Transverse colon (tissue), 4 donors: ENCODE results near the gene SPATA6L. TPM values are rescaled to one million over a fixed set of nuclear protein-coding genes. Genes with fewer than 3 reads are reported as not detected.

Experiments used
- DNase-seq: peaks from one replicate; pipeline ENCODE4 v3.0.0-alpha.2; 2019
- H3K27ac ChIP-seq, 4 donors: fragments of 200-600 bp; sonication (generic); 2 replicates each; pipeline ENCODE4 v1.5.1; 2016 to 2018; ENCODE audit warnings: inconsistent platforms in 4 of 4
- H3K27me3 ChIP-seq: fragments of 200-600 bp; sonication (generic); 2 replicates; pipeline ENCODE4 v1.5.1; 2017; ENCODE audit warnings: inconsistent platforms
- H3K36me3 ChIP-seq, 4 donors: fragments of 200-600 bp; sonication (generic); 2 replicates each; pipeline ENCODE4 v1.5.1; 2017 to 2019; ENCODE audit warnings: inconsistent platforms in 4 of 4
- H3K4me1 ChIP-seq, 4 donors: fragments of 200-600 bp; sonication (generic); 2 replicates each; pipeline ENCODE4 v1.5.1; 2017 to 2020; ENCODE audit warnings: inconsistent platforms in 4 of 4
- H3K4me3 ChIP-seq, 4 donors: fragments of 200-600 bp; sonication (generic); 1 replicate in 1 of 4; 2 replicates in 3 of 4; pipeline versions ENCODE4 v1.5.1 to v1.6.1; 2017 to 2019; ENCODE audit warnings: inconsistent platforms in 4 of 4
- H3K9me3 ChIP-seq, 2 donors: fragments of 200-600 bp; sonication (generic); 2 replicates each; pipeline ENCODE4 v1.5.1; 2017 to 2019; ENCODE audit warnings: inconsistent platforms in 2 of 2
- CTCF ChIP-seq, 5 experiments: fragments of 200-600 bp in 3 of 5; fragments of 450-650 bp in 2 of 5; sonication (generic) in 3 of 5; IDR thresholded peaks; 1 replicate in 2 of 5; 2 replicates in 3 of 5; pipeline ENCODE4 v1.5.1; 2016 to 2017; ENCODE audit warnings: antibody characterized with exemption in 5 of 5, inconsistent platforms in 3 of 5, mild to moderate bottlenecking in 2 of 5, moderate library complexity in 1 of 5
- EP300 ChIP-seq: sonication (generic); formaldehyde crosslinking; IDR thresholded peaks from one replicate; pipeline ENCODE4 v1.6.1; 2017; ENCODE audit warnings: antibody characterized with exemption, low read depth
- POLR2A ChIP-seq: fragments of 450-650 bp; IDR thresholded peaks from one replicate; pipeline ENCODE4 v1.6.1; 2016; ENCODE audit warnings: antibody characterized with exemption, mild to moderate bottlenecking, moderate library complexity
- POLR2AphosphoS5 ChIP-seq, 3 donors: sonication (generic); formaldehyde crosslinking; IDR thresholded peaks; one replicate each; pipeline ENCODE4 v1.6.1; 2016; ENCODE audit warnings: antibody characterized with exemption in 3 of 3
- WGBS, 2 donors: methylation state at CpG; one replicate each; pipeline ENCODE4 v1.1.5; 2018; ENCODE audit warnings: low coverage in 1 of 2; 5-methylcytosine and 5-hydroxymethylcytosine counted together
- in situ Hi-C, 4 donors: fragments of 200-750 bp; cut with MboI; loops; one replicate each; pipeline versions ENCODE4 v1.15.0 to v1.15.1; 2017; ENCODE audit warnings: low sequenced_read_pairs in 3 of 4, low pct_ligation_motif_present in 1 of 4, low pct_unique_long_range_greater_than_20kb in 1 of 4
- intact Hi-C: fragments of 100-400 bp; cut with DNase I; formaldehyde crosslinking; loops from one replicate; pipeline ENCODE4 v1.15.1; 2023; ENCODE audit warnings: low total_unique reads
- total RNA-seq, 4 donors: library from RNA; depleted of rRNA; stranded (reverse); fragments of >200 nt; gene quantifications; one replicate each; pipeline ENCODE4 v1.1.0, GENCODE V29; 2016

Gene SPATA6L
- total RNA-seq, 4 donors from 2014 or later = 1.9 to 13.2 (median 5.5) TPM; not detected in 1

DNA sequence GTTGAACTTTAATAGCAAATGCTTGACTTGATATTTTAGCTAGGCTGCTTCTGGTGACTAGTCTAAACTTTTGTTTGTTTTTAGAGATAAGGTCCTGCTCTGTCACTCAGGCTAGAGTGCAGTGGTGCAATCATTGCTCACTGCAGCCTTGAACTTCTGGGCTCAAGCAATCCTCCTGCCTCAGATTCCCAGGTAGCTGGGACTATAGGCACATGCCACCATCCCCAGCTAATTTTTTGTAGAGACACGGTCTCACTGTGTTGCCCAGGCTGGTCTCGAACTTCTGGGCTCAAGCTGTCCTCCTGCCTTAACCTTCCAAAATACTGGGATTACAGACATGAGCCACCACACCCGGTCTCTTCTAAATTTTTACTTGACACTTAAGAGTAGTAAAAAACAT is 33.8 kb upstream of the SPATA6L start:
- Histone ChIP-seq H3K36me3 (peaks cover 0 to 53% (median 13%) of the 10 kb centered on the region in 4 donors), H3K27me3 (no peaks in the 10 kb centered on the region), H3K27ac (no peak overlapping the region), H3K4me3 (no peak overlapping the region), H3K4me1 (no peaks in the 10 kb centered on the region), H3K9me3 (no peaks in the 10 kb centered on the region)
- DNase-seq = no peak
- intact Hi-C loops (no loop called here), in situ Hi-C loops (no loop called here)
- WGBS, 2 donors = 81 to 90% methylated on average over 3 of the region's 3 CpGs
- TF ChIP-seq EP300 (no peak), POLR2A (no peak), POLR2AphosphoS5 (IDR thresholded peaks at IDR 0.05) (no peak), CTCF (IDR thresholded peaks at IDR 0.05) (no peak)

DNA sequence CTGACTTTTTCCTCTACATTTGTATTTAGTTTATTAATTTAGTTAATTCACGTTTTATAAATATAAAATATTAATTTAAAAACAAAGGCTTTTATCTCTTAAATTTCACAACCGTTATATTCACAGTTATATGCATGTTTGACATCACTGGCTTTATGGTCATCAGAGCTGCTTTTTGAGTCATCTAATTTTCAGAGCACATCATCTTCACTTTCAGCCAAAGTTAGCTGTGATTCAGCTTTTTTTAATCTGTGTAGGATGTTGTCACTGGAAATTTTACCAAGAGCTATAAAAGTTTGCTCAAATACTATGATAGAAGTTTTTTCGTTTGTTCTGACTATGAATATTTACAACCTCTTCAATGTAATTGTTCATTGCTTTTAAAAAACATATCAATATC is 25.5 kb upstream of the SPATA6L start:
- no peak for DNase-seq
- no peaks in the 10 kb centered on the region for H3K9me3 ChIP-seq
- H3K4me1 ChIP-seq = peaks cover 0 to 6% (median 0%) of the 10 kb centered on the region in 4 donors
- H3K4me3 ChIP-seq = no peak overlapping the region
- no peaks in the 10 kb centered on the region for H3K27me3 ChIP-seq
- WGBS, 2 donors = 79 to 82% methylated on average over 3 of the region's 3 CpGs
- H3K27ac ChIP-seq = no peak overlapping the region
- in situ Hi-C loops (loop anchor here in 1 of 4 donors (25.0 kb wide), 1 partner anchor 1321 kb away; the partner anchor contains the start of gene RANBP6), intact Hi-C loops (no loop called here)
- TF ChIP-seq POLR2AphosphoS5 (IDR thresholded peaks at IDR 0.05) (no peak), EP300 (no peak), CTCF (IDR thresholded peaks at IDR 0.05) (no peak), POLR2A (no peak)
- H3K36me3 ChIP-seq = peaks cover 0 to 16% (median 2%) of the 10 kb centered on the region in 4 donors

DNA sequence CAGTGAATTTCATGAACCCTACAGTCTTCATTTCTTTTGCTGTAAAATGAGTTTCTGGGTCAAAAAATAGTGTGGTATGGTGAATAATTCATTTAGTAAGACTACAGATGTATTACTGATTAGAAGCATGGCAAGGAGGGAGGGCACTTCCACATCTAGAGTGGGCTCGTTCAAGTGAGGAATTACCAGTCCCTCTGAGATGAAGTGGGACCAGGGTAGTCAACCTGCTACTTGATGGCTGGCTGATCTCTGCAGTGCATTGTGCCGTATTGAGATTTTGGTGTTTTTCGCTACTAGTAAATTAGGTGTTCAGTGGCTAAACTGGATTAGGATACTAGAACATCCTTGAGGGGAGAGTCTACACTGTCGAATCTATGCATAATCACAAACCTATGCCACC is 23.9 kb upstream of the SPATA6L start:
- DNase-seq = no peak
- 81 to 100% methylated on average over 2 to 4 of the region's 4 CpGs for WGBS, 2 donors
- Histone ChIP-seq H3K27me3 (no peaks in the 10 kb centered on the region), H3K4me1 (peaks cover 0 to 9% (median 0%) of the 10 kb centered on the region in 4 donors), H3K9me3 (no peaks in the 10 kb centered on the region), H3K36me3 (peaks cover 0 to 27% (median 2%) of the 10 kb centered on the region in 4 donors), H3K27ac (no peak overlapping the region), H3K4me3 (no peak overlapping the region)
- in situ Hi-C loops (loop anchor here in 1 of 4 donors (25.0 kb wide), 1 partner anchor 1322 kb away; the partner anchor contains the start of gene RANBP6), intact Hi-C loops (no loop called here)
- no peak for TF ChIP-seq POLR2AphosphoS5 (IDR thresholded peaks at IDR 0.05)
- no peak for TF ChIP-seq EP300
- no peak for TF ChIP-seq CTCF (IDR thresholded peaks at IDR 0.05)
- TF ChIP-seq POLR2A = no peak

GRCh38 chr9:4689687-4690104 is 23.4 kb upstream of the SPATA6L start:
- in situ Hi-C loops (loop anchor here in 1 of 4 donors (25.0 kb wide), 1 partner anchor 1323 kb away; the partner anchor contains the start of gene RANBP6), intact Hi-C loops (no loop called here)
- Histone ChIP-seq H3K27me3 (no peaks in the 10 kb centered on the region), H3K9me3 (no peaks in the 10 kb centered on the region), H3K4me1 (peaks cover 0 to 12% (median 0%) of the 10 kb centered on the region in 4 donors), H3K27ac (no peak overlapping the region), H3K4me3 (no peak overlapping the region), H3K36me3 (peaks cover 0 to 30% (median 2%) of the 10 kb centered on the region in 4 donors)
- DNase-seq = no peak
- TF ChIP-seq EP300 = no peak
- TF ChIP-seq POLR2AphosphoS5 (IDR thresholded peaks at IDR 0.05) = no peak
- TF ChIP-seq POLR2A = no peak
- TF ChIP-seq CTCF (IDR thresholded peaks at IDR 0.05) = no peak
- WGBS, 2 donors = 69 to 90% methylated on average over 1 of the region's 1 CpG
